GM12878 (cell line): ENCODE data around the gene CD180. TPM values are rescaled to one million over a fixed set of nuclear protein-coding genes. Genes with fewer than 3 reads are reported as not detected.
"Not testable (repeated sequence)": the region's sequence is repeated elsewhere in the genome, so short reads cannot be mapped to it uniquely, and the experiment has no call there.

Experiments used
- ATAC-seq: fragments of 200-7000 bp; cut with Tn5 transposase; 3 replicates; pipeline ENCODE4 v1.9.1; 2020; ENCODE audit warnings: mild to moderate bottlenecking, moderate library complexity
- BruUV-seq: library from RNA; stranded (reverse); fragments of 400-500 nt; replicated peaks from 2 replicates; lab custom pipeline; 2021; lab: Mats Ljungman, UMichigan
- CTCF ChIA-PET: fragments of 300-600 bp; sonication (Branson Sonifier 250); formaldehyde crosslinking; extraction: SDS; loops from one replicate; lab custom pipeline; 2021; ENCODE audit warnings: inconsistent platforms; lab: Yijun Ruan, JAX
- POLR2A ChIA-PET: fragments of 350-600 bp; formaldehyde crosslinking; extraction: SDS; loops from one replicate; lab custom pipeline; 2021; ENCODE audit warnings: inconsistent platforms; lab: Charles Lee
- RAD21 ChIA-PET: fragments of 300-600 bp; sonication (Branson Sonifier 250); formaldehyde crosslinking; loops from one replicate; lab custom pipeline; 2023; ENCODE audit warnings: antibody characterized with exemption; ENCODE audit not compliant: unreplicated experiment; lab: Charles Lee
- SMC1A ChIA-PET: fragments of 300-600 bp; sonication (Branson Sonifier 250); formaldehyde crosslinking; loops from one replicate; lab custom pipeline; 2023; ENCODE audit not compliant: unreplicated experiment, uncharacterized antibody; lab: Charles Lee
- DNase-seq: peaks from one replicate; pipeline ENCODE4 v3.0.0-alpha.2; 2011; ENCODE audit warnings: low read depth, low spot score
- FAIRE-seq: peaks from 3 replicates; lab custom pipeline; 2011; peaks lifted over from hg19 to GRCh38; lab: Jason Lieb, UNC
- H2AFZ ChIP-seq: 2 replicates; pipeline ENCODE4 v1.6.0; 2011; ENCODE audit warnings: low read depth, low read length, control low read depth; ENCODE audit not compliant: control insufficient read depth
- H3K27ac ChIP-seq: 2 replicates; pipeline ENCODE4 v1.5.1; 2011; ENCODE audit warnings: control low read depth; ENCODE audit not compliant: control insufficient read depth, insufficient read depth
- H3K27me3 ChIP-seq, 2 experiments: replicated peaks in 1 of 2; 2 replicates each; pipeline versions ENCODE4 v1.6.0 to v1.6.1; 2011; ENCODE audit warnings: low read length in 1 of 2; ENCODE audit not compliant: control insufficient read depth in 2 of 2, insufficient read depth in 2 of 2
- H3K36me3 ChIP-seq, 2 experiments: 2 replicates each; pipeline ENCODE4 v1.5.1; 2011; ENCODE audit warnings: low read length in 1 of 2; ENCODE audit not compliant: control insufficient read depth in 2 of 2, insufficient read depth in 2 of 2
- H3K4me1 ChIP-seq: 2 replicates; pipeline ENCODE4 v1.6.1; 2011; ENCODE audit warnings: mild to moderate bottlenecking, low read length, moderate library complexity, mixed read lengths; ENCODE audit not compliant: control insufficient read depth, insufficient read depth
- H3K4me2 ChIP-seq: 2 replicates; pipeline ENCODE4 v1.6.0; 2011; ENCODE audit warnings: control low read depth; ENCODE audit not compliant: control insufficient read depth, insufficient read depth
- H3K4me3 ChIP-seq: fragments of 200-600 bp; sonication (generic); 2 replicates; pipeline ENCODE4 v1.5.1; 2016
- H3K79me2 ChIP-seq: 2 replicates; pipeline ENCODE4 v1.6.0; 2011; ENCODE audit warnings: low read length; ENCODE audit not compliant: control insufficient read depth, insufficient read depth
- H3K9ac ChIP-seq: 2 replicates; pipeline ENCODE4 v1.8.0; 2011; ENCODE audit warnings: low read length, control low read depth, mixed read lengths; ENCODE audit not compliant: control insufficient read depth, insufficient read depth
- H3K9me3 ChIP-seq: replicated peaks from 3 replicates; pipeline ENCODE4 v1.5.1; 2011; ENCODE audit warnings: mild to moderate bottlenecking, low read length; ENCODE audit not compliant: control insufficient read depth, insufficient read depth
- H4K20me1 ChIP-seq: 2 replicates; pipeline ENCODE4 v1.6.0; 2011; ENCODE audit not compliant: control insufficient read depth, insufficient read depth
- ATF2 ChIP-seq: IDR thresholded peaks from 2 replicates; pipeline ENCODE4 v1.6.1; 2012; ENCODE audit warnings: low read length, inconsistent platforms
- CHD4 ChIP-seq: fragments of 200-600 bp; sonication (generic); IDR thresholded peaks from 2 replicates; pipeline ENCODE4 v1.6.1; 2016; ENCODE audit warnings: mild to moderate bottlenecking
- CTCF ChIP-seq, 3 experiments: IDR thresholded peaks in 2 of 3; conservative IDR thresholded peaks in 1 of 3; 2 replicates each; pipeline ENCODE4 v1.5.1; 2011; ENCODE audit warnings: low read depth in 3 of 3, low read length in 3 of 3, mild to moderate bottlenecking in 3 of 3, control low read depth in 2 of 3, moderate library complexity in 2 of 3, inconsistent platforms in 1 of 3, mixed read lengths in 1 of 3; ENCODE audit not compliant: control insufficient read depth in 2 of 3, insufficient read depth in 1 of 3; ENCODE audit errors: extremely low read depth in 1 of 3
- EZH2 ChIP-seq: IDR thresholded peaks from 2 replicates; pipeline ENCODE4 v1.6.1; 2012; ENCODE audit warnings: low read depth, mild to moderate bottlenecking, control low read depth, inconsistent platforms, low read length, borderline replicate concordance; ENCODE audit not compliant: control insufficient read depth
- HDGF ChIP-seq: fragments of 450-650 bp; IDR thresholded peaks from 2 replicates; pipeline ENCODE4 v1.6.1; 2016; ENCODE audit warnings: antibody characterized with exemption
- MYB ChIP-seq: fragments of 150-350 bp; IDR thresholded peaks from 2 replicates; pipeline ENCODE4 v1.6.1; 2014; ENCODE audit warnings: mild to moderate bottlenecking, low read depth, low read length, borderline replicate concordance
- NFIC ChIP-seq: IDR thresholded peaks from 2 replicates; pipeline ENCODE4 v1.6.1; 2012; ENCODE audit warnings: low read depth, mild to moderate bottlenecking, inconsistent platforms, low read length, moderate library complexity
- POU2F2 ChIP-seq: IDR thresholded peaks from 3 replicates; pipeline ENCODE4 v1.6.1; 2011; ENCODE audit warnings: low read depth, mild to moderate bottlenecking, low read length, borderline replicate concordance
- SREBF2 ChIP-seq: IDR thresholded peaks from 2 replicates; pipeline ENCODE4 v1.6.1; 2012; ENCODE audit warnings: mild to moderate bottlenecking, low read length
- SRF ChIP-seq, 2 experiments: IDR thresholded peaks; 2 replicates each; pipeline ENCODE4 v1.6.1; 2011; ENCODE audit warnings: low read depth in 2 of 2, low read length in 2 of 2, mild to moderate bottlenecking in 1 of 2, moderate library complexity in 1 of 2
- WGBS: methylation state at CpG from one replicate; pipeline ENCODE4 v1.1.6; 2016; ENCODE audit warnings: low lambda C conversion rate; ENCODE audit not compliant: insufficient replicate concordance, insufficient coverage; ENCODE audit errors: missing lambda C conversion rate; 5-methylcytosine and 5-hydroxymethylcytosine counted together
- in situ Hi-C: fragments of 300-500 bp; cut with MboI; formaldehyde crosslinking; loops from 9 replicates; pipeline ENCODE4 v1.14.3; 2018; ENCODE audit warnings: mixed read lengths
- intact Hi-C: fragments of 100-400 bp; cut with micrococcal nuclease; formaldehyde crosslinking; loops from one replicate; pipeline ENCODE4 v1.14.2; 2022; ENCODE audit not compliant: unreplicated experiment
- polyA plus RNA-seq, 11 experiments: library from polyadenylated mRNA; depleted of rRNA in 4 of 11; unstranded in 6 of 11; stranded (reverse) in 5 of 11; fragments of >200 nt; fragmentation: Nextera tagmentation in 4 of 11; fragmentation: Illumina TruSeq in 1 of 11; extraction: Ambion mirVana in 4 of 11; extraction: Trizol in 1 of 11; gene quantifications; 1 replicate in 1 of 11; 2 replicates in 10 of 11; pipeline versions ENCODE4 v1.2.1 to v1.2.3, GENCODE V29; 2011 to 2016; ENCODE audit warnings: inconsistent platforms in 2 of 11, missing spikeins in 2 of 11, low read depth in 1 of 11
- total RNA-seq, 4 experiments: library from RNA; depleted of rRNA in 3 of 4; stranded (reverse); fragments of >200 nt in 3 of 4; fragmentation: Illumina TruSeq in 1 of 4; extraction: Trizol in 1 of 4; gene quantifications; 2 replicates each; pipeline versions ENCODE4 v1.2.1 to v1.2.3, GENCODE V29; 2013 to 2021

The CD180 gene
- total and polyA plus RNA-seq, 10 of the 15 experiments (the other 5 are each of a cell fraction or from before 2014, with no cell fraction given) = 0.22 to 9.7 (median 2.9) TPM

GRCh38 chr5:67173351-67173750, 23.2 kb downstream of the CD180 start:
- H2AFZ ChIP-seq, H3K79me2 ChIP-seq, H3K9ac ChIP-seq, POLR2A ChIA-PET, H4K20me1 ChIP-seq, RAD21 ChIA-PET, DNase-seq, H3K4me2 ChIP-seq, H3K4me3 ChIP-seq, H3K9me3 ChIP-seq, BruUV-seq, in situ Hi-C loops, H3K36me3 ChIP-seq, CTCF ChIA-PET, intact Hi-C loops, FAIRE-seq, SMC1A ChIA-PET, H3K27me3 ChIP-seq, H3K4me1 ChIP-seq, ATAC-seq, H3K27ac ChIP-seq: not testable (repeated sequence)
- WGBS = no CpG with 5 or more reads among the region's 2 CpGs

GRCh38 chr5:67170767-67171166, 25.8 kb downstream of the CD180 start:
- BruUV-seq = no TSS peak
- Histone ChIP-seq H4K20me1 (no peaks in the 10 kb centered on the region), H3K36me3 (no peaks in the 10 kb centered on the region), H3K79me2 (no peaks in the 10 kb centered on the region), H3K27ac (no peak overlapping the region), H3K9me3 (no peaks in the 10 kb centered on the region; the same call in 2 of the 3 replicates), H3K27me3 (no peaks in the 10 kb centered on the region; a peak in 1 of 4 replicates), H2AFZ (no peak overlapping the region), H3K4me3 (no peak overlapping the region), H3K4me2 (no peak overlapping the region), H3K9ac (no peak overlapping the region), H3K4me1 (peaks cover 8% of the 10 kb centered on the region)
- FAIRE-seq (no peak), ATAC-seq (no peak), DNase-seq (no peak)
- in situ Hi-C loops = no loop called here
- intact Hi-C loops = no loop called here
- CTCF ChIA-PET = interaction anchor here (7.9 kb wide), 1 partner anchor 36 kb away, joined by 137 read pairs; no protein-coding TSS in a partner anchor
- WGBS = 41% methylated on average over 3 of the region's 3 CpGs
- RAD21 ChIA-PET = no interaction called here
- POLR2A ChIA-PET = no interaction called here
- SMC1A ChIA-PET = interaction anchor here (1.1 kb wide), 1 partner anchor 8 kb away, joined by 4 read pairs; no protein-coding TSS in a partner anchor
- TF ChIP-seq CTCF (IDR thresholded peaks at IDR 0.05 in 2 of 3, conservative IDR thresholded peaks at IDR 0.05 in 1 of 3; ENCODE audit: control insufficient read depth in 2 of 3, extremely low read depth in 1 of 3, insufficient read depth in 1 of 3, low read depth in 3 of 3, low read length in 3 of 3) (no peak), ATF2 (no peak), SRF (IDR thresholded peaks at IDR 0.05; ENCODE audit: low read depth in 2 of 2, low read length in 2 of 2) (no peak), HDGF (no peak), POU2F2 (no peak), NFIC (no peak), CHD4 (no peak), EZH2 (no peak), MYB (no peak), SREBF2 (no peak)
